GM18502 (cell line): ENCODE results near the gene CLIC6.

Experiments
- ATAC-seq: cut with Tn5 transposase; IDR thresholded peaks from one replicate; pipeline ENCODE4 v1.9.1; 2021; ENCODE audit warnings: mild to moderate bottlenecking; ENCODE audit not compliant: unreplicated experiment, poor library complexity

Gene CLIC6

DNA sequence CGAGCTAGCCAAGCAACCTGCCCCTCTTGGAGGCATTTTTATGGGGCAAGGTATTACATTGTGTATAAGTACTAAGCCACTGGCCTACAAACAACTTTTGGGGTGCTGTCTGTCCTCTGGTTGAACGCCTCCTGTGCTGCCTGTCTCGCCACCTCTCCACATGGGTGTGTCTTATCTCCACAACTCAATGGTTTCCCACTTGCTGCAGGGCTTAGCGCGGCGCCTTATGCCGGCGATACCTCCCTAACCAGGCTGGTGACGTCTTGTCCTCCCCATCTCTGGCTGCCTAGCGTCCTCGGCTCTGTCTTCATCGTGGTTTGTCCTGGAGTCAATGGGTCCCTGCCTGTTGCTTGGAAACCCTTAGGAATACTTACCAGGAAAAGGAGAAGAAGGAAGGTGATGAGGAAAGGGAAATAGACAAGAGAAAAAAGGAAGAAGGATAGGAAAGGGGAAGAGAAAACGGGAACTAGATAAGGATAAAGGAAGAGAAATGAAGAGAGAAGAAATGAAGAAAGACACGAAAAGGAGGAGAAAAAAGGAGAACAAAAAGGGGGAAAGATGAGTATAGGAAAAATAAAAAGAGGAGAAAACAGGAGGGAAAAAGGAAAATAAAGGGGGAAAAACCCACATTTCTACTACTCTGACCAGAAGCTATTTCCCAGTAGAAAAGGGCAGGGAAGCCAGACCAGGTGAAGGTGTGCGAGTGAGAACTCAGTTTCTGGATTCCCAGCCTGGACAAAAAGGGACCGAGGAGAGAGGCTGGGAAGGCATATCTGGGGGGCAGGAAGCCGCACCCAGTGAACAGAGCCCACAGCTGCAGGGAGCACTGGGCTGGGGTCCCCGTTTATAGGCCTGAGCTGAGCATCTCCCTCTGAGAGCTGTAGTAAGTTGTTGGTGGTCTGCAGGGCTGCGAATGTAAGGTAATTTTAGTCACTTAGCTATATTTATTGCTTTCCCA is 86.2 kb downstream of the CLIC6 start:
- no peak for ATAC-seq

DNA sequence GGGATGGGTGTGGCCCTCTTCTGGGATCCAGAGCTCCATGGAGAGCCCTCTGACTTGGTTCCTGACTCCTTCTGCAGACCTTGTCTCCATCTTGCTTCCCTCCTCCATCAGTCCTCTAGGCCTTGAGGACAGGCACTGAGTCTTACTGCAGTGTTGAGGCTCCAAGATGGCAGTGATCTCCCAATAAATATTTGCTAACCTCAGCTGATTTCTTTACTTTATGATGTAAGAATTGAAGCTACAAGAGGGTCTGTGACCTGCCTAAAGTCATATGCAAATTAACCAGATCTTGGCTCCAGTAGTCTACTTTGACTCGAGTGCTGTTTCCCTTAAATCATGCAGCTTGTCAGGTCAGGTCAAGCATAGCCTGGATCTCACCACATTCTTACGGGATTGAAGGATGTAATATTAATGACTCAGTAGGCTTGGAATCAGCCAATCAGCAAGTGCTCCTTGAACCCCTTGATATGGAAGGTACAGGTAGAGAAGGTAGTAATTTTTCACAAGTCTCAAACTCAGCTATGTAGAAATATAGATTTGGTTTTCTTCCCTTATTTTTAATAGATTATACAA is 93.0 kb downstream of the CLIC6 start:
- ATAC-seq, result no peak

DNA sequence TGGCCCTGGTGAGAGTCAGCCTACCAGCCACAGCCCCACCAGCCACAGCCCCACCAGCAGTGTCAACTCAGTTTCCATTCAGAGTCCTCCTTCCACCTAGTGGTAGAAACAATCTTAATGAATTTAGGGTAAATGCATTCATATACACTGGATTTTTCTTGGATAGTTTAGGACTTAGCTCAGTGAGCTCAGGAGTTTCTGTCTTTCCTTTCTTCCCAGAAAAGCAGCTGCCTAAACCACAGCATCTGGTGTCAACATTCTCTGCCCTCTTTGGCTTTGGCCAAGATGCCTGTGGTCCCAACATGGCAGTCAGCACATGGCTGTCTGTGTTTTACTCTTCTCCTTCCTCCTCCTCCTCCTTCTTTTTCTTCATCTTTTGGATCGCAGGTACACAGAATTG is 94.0 kb downstream of the CLIC6 start:
- no peak for ATAC-seq

DNA sequence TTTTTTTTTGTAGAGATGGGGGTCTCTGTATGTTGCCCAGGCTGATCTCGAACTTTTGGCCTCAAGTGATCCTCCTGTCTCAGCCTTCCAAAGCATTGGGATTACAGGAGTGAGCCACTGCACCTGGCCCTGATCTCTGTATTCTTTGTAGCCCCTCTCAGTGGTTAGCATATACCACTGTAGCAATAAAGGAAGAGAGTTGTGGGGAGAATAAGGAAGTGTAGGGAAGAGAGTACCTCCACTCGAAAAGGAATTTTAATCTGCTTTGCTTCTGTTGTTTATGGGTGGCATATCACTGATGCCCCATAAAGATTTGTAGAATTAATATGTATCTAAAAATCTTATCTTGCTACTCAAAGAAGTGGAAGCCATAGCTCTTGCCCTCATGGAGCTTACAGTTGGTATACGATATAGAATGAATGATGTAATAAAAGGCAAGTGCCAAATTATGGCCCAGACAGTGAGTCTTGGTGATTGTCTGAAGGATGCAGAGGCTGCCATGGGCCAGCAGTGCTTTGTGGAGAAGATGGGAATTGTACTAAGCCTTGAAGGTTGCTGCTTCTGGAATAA is 96.0 kb downstream of the CLIC6 start:
- ATAC-seq, result no peak

DNA sequence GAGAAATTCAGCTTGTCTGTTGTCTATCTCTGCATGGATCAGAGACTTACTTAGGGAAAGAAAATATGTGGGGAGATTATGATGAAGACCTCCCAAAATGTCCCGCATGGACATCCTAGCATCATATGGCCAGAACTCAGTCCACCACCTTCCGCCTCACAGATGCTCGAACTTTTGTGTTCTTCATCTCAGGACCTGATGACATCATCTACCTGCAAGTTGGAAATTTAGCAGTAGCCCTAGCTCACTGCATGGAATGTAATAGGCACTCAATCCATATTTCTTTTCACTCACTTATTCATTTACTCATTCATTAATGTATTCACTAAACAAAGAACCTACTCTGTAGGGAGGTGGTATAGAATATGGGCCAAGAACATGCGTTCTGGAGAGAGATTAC is 96.8 kb downstream of the CLIC6 start:
- no peak for ATAC-seq

DNA sequence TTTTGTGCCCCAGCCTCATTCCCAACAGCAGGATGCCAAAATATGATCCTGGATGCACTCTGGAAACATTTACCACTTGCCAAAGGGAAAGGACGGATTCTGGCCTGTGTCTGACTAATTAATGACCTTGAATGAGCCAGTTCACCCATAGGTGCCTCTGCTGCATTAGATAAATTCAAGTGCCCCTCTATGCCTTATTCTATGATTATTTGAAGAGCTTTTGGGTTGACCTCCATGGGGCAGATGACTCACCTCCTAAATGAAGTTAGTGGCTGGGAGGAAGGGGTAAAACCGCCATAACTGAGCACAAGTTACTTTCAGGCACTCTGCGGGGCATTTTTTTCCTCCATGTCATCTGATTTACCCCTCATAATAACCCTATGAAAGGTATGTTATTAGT is 98.1 kb downstream of the CLIC6 start:
- ATAC-seq, result no peak
